ENCODE data around the gene UBC. TPM values are rescaled to one million over a fixed set of nuclear protein-coding genes. Genes with fewer than 3 reads are reported as not detected.

The UBC gene
- total and polyA plus RNA-seq, 9 of the 15 experiments (the other 6 are each of a cell fraction or from before 2014, with no cell fraction given) = 533 to 1,153 (median 813) TPM

DNA sequence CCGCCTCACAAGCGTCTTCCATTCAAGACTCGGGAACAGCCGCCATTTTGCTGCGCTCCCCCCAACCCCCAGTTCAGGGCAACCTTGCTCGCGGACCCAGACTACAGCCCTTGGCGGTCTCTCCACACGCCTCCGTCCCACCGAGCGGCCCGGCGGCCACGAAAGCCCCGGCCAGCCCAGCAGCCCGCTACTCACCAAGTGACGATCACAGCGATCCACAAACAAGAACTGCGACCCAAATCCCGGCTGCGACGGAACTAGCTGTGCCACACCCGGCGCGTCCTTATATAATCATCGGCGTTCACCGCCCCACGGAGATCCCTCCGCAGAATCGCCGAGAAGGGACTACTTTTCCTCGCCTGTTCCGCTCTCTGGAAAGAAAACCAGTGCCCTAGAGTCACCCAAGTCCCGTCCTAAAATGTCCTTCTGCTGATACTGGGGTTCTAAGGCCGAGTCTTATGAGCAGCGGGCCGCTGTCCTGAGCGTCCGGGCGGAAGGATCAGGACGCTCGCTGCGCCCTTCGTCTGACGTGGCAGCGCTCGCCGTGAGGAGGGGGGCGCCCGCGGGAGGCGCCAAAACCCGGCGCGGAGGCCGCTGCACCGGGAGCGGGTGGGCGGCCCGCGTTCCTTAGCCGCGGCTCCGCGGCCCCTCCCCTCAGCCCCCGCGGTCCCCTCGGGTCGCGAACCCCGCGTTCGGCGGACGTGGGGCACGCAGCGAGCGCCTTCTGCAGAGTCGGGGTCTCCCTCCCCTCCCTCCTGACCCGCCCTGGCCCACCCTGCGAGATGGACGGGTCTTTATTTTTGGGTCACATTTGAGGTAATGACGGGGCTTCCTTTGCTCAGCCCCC, at the start of gene UBC (continued):
- peak; percentile 87 for TF ChIP-seq BCOR (IDR thresholded peaks at IDR 0.05)
- TF ChIP-seq, protein P1, sequence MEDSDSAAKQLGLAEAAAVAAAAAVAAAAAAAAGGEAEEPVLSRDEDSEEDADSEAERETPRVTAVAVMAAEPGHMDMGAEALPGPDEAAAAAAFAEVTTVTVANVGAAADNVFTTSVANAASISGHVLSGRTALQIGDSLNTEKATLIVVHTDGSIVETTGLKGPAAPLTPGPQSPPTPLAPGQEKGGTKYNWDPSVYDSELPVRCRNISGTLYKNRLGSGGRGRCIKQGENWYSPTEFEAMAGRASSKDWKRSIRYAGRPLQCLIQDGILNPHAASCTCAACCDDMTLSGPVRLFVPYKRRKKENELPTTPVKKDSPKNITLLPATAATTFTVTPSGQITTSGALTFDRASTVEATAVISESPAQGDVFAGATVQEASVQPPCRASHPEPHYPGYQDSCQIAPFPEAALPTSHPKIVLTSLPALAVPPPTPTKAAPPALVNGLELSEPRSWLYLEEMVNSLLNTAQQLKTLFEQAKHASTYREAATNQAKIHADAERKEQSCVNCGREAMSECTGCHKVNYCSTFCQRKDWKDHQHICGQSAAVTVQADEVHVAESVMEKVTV (CRISPR knock-in tag; IDR thresholded peaks at IDR 0.05) = no peak
- TF ChIP-seq, protein P2, sequence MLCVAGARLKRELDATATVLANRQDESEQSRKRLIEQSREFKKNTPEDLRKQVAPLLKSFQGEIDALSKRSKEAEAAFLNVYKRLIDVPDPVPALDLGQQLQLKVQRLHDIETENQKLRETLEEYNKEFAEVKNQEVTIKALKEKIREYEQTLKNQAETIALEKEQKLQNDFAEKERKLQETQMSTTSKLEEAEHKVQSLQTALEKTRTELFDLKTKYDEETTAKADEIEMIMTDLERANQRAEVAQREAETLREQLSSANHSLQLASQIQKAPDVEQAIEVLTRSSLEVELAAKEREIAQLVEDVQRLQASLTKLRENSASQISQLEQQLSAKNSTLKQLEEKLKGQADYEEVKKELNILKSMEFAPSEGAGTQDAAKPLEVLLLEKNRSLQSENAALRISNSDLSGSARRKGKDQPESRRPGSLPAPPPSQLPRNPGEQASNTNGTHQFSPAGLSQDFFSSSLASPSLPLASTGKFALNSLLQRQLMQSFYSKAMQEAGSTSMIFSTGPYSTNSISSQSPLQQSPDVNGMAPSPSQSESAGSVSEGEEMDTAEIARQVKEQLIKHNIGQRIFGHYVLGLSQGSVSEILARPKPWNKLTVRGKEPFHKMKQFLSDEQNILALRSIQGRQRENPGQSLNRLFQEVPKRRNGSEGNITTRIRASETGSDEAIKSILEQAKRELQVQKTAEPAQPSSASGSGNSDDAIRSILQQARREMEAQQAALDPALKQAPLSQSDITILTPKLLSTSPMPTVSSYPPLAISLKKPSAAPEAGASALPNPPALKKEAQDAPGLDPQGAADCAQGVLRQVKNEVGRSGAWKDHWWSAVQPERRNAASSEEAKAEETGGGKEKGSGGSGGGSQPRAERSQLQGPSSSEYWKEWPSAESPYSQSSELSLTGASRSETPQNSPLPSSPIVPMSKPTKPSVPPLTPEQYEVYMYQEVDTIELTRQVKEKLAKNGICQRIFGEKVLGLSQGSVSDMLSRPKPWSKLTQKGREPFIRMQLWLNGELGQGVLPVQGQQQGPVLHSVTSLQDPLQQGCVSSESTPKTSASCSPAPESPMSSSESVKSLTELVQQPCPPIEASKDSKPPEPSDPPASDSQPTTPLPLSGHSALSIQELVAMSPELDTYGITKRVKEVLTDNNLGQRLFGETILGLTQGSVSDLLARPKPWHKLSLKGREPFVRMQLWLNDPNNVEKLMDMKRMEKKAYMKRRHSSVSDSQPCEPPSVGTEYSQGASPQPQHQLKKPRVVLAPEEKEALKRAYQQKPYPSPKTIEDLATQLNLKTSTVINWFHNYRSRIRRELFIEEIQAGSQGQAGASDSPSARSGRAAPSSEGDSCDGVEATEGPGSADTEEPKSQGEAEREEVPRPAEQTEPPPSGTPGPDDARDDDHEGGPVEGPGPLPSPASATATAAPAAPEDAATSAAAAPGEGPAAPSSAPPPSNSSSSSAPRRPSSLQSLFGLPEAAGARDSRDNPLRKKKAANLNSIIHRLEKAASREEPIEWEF (CRISPR knock-in tag; IDR thresholded peaks at IDR 0.05) = no peak
- TF ChIP-seq, protein P3, sequence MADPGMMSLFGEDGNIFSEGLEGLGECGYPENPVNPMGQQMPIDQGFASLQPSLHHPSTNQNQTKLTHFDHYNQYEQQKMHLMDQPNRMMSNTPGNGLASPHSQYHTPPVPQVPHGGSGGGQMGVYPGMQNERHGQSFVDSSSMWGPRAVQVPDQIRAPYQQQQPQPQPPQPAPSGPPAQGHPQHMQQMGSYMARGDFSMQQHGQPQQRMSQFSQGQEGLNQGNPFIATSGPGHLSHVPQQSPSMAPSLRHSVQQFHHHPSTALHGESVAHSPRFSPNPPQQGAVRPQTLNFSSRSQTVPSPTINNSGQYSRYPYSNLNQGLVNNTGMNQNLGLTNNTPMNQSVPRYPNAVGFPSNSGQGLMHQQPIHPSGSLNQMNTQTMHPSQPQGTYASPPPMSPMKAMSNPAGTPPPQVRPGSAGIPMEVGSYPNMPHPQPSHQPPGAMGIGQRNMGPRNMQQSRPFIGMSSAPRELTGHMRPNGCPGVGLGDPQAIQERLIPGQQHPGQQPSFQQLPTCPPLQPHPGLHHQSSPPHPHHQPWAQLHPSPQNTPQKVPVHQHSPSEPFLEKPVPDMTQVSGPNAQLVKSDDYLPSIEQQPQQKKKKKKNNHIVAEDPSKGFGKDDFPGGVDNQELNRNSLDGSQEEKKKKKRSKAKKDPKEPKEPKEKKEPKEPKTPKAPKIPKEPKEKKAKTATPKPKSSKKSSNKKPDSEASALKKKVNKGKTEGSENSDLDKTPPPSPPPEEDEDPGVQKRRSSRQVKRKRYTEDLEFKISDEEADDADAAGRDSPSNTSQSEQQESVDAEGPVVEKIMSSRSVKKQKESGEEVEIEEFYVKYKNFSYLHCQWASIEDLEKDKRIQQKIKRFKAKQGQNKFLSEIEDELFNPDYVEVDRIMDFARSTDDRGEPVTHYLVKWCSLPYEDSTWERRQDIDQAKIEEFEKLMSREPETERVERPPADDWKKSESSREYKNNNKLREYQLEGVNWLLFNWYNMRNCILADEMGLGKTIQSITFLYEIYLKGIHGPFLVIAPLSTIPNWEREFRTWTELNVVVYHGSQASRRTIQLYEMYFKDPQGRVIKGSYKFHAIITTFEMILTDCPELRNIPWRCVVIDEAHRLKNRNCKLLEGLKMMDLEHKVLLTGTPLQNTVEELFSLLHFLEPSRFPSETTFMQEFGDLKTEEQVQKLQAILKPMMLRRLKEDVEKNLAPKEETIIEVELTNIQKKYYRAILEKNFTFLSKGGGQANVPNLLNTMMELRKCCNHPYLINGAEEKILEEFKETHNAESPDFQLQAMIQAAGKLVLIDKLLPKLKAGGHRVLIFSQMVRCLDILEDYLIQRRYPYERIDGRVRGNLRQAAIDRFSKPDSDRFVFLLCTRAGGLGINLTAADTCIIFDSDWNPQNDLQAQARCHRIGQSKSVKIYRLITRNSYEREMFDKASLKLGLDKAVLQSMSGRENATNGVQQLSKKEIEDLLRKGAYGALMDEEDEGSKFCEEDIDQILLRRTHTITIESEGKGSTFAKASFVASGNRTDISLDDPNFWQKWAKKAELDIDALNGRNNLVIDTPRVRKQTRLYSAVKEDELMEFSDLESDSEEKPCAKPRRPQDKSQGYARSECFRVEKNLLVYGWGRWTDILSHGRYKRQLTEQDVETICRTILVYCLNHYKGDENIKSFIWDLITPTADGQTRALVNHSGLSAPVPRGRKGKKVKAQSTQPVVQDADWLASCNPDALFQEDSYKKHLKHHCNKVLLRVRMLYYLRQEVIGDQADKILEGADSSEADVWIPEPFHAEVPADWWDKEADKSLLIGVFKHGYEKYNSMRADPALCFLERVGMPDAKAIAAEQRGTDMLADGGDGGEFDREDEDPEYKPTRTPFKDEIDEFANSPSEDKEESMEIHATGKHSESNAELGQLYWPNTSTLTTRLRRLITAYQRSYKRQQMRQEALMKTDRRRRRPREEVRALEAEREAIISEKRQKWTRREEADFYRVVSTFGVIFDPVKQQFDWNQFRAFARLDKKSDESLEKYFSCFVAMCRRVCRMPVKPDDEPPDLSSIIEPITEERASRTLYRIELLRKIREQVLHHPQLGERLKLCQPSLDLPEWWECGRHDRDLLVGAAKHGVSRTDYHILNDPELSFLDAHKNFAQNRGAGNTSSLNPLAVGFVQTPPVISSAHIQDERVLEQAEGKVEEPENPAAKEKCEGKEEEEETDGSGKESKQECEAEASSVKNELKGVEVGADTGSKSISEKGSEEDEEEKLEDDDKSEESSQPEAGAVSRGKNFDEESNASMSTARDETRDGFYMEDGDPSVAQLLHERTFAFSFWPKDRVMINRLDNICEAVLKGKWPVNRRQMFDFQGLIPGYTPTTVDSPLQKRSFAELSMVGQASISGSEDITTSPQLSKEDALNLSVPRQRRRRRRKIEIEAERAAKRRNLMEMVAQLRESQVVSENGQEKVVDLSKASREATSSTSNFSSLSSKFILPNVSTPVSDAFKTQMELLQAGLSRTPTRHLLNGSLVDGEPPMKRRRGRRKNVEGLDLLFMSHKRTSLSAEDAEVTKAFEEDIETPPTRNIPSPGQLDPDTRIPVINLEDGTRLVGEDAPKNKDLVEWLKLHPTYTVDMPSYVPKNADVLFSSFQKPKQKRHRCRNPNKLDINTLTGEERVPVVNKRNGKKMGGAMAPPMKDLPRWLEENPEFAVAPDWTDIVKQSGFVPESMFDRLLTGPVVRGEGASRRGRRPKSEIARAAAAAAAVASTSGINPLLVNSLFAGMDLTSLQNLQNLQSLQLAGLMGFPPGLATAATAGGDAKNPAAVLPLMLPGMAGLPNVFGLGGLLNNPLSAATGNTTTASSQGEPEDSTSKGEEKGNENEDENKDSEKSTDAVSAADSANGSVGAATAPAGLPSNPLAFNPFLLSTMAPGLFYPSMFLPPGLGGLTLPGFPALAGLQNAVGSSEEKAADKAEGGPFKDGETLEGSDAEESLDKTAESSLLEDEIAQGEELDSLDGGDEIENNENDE (IDR thresholded peaks at IDR 0.05; ENCODE audit: low read depth, low read length) = no peak
- peak; percentile 78 for TF ChIP-seq SOX6 (IDR thresholded peaks at IDR 0.05)
- TF ChIP-seq, protein P4, sequence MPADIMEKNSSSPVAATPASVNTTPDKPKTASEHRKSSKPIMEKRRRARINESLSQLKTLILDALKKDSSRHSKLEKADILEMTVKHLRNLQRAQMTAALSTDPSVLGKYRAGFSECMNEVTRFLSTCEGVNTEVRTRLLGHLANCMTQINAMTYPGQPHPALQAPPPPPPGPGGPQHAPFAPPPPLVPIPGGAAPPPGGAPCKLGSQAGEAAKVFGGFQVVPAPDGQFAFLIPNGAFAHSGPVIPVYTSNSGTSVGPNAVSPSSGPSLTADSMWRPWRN (IDR thresholded peaks at IDR 0.05; ENCODE audit: low read depth) = peak; percentile 85

All from K562 (cell line).